CD4-positive, alpha-beta T cell treated with Interleukin-15 for 4 hours (primary cell): Measurements from ENCODE around the gene GLMN.

Source experiments
- DNase-seq: peaks from one replicate; pipeline ENCODE4 v3.0.0-alpha.2; 2020; ENCODE audit warnings: low spot score

GLMN gene, protein sequence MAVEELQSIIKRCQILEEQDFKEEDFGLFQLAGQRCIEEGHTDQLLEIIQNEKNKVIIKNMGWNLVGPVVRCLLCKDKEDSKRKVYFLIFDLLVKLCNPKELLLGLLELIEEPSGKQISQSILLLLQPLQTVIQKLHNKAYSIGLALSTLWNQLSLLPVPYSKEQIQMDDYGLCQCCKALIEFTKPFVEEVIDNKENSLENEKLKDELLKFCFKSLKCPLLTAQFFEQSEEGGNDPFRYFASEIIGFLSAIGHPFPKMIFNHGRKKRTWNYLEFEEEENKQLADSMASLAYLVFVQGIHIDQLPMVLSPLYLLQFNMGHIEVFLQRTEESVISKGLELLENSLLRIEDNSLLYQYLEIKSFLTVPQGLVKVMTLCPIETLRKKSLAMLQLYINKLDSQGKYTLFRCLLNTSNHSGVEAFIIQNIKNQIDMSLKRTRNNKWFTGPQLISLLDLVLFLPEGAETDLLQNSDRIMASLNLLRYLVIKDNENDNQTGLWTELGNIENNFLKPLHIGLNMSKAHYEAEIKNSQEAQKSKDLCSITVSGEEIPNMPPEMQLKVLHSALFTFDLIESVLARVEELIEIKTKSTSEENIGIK

GRCh38 chr1:92298573-92299476 lies at the start of gene GLMN, which contains the start of gene RPAP2:
Gene GLMN (minus strand): TSS chr1:92298987. CDS start chr1:92297999, 988 bp downstream.
Gene RPAP2 (plus strand): TSS chr1:92299059. CDS start chr1:92299074, 15 bp downstream.
- DNase-seq: peak; percentile 65

DNA sequence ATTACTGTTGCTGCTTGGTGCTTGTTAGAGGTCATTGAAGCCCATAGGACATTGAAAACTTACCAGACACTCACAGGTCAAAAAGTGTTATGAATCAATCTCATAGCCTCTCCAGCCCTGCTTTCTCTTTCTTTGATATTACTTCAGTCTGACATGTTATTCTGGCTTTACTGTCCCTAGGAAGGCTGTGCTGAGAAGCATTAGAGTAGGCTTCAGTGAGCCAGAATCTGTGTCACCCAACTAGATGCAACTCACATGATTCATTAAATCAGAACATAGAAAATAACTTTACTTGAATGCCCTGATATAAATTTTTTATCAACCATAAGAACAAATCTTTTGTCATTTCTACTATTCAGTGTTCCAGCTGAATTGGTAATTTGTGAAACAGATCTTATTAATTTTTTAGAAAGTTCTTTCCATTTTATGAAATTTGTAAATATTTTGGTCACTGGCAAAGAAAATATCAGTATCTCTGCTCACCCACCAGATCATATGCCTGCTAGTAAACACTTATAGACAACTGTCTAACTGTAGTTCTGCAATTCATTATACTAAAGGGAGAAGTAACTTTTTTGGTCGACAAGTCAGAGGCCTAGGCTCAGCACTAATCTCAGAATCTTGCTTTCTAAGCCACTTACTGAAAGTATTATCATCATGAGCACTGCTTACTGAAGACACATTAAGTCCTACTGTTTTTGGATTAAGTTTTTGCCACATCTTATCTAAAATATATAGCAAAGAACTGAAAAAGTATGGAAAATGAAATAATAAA lies 48.3 kb upstream of the GLMN start:
- no peak for DNase-seq

GRCh38 chr1:92343061-92343460 lies 44.3 kb upstream of the GLMN start:
- no peak for DNase-seq

- DNase-seq: no peak
Observed at GRCh38 chr1:92342401-92342800, 43.6 kb upstream of the GLMN start.

DNA sequence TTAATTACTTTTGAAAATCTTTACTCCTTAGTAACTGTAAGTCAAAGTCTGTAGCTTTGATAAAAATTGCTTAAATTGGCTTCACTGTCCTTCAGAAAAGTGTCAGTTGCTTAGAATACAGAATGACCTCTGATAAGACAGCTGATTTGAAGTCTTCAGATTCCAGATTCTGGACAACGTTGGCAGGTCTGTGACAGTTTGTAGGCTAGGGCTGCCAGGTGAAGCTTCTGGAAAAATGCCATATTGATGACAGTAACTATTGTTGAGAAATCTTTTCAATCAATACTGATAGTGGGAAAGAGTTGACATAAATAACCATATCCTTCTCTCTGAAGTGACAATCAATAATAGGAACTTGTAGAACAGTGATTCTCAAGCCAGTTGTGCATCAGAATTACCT lies 41.4 kb upstream of the GLMN start:
- no peak for DNase-seq

GRCh38 chr1:92333668-92334067 lies 34.9 kb upstream of the GLMN start:
- DNase-seq: no peak

DNA sequence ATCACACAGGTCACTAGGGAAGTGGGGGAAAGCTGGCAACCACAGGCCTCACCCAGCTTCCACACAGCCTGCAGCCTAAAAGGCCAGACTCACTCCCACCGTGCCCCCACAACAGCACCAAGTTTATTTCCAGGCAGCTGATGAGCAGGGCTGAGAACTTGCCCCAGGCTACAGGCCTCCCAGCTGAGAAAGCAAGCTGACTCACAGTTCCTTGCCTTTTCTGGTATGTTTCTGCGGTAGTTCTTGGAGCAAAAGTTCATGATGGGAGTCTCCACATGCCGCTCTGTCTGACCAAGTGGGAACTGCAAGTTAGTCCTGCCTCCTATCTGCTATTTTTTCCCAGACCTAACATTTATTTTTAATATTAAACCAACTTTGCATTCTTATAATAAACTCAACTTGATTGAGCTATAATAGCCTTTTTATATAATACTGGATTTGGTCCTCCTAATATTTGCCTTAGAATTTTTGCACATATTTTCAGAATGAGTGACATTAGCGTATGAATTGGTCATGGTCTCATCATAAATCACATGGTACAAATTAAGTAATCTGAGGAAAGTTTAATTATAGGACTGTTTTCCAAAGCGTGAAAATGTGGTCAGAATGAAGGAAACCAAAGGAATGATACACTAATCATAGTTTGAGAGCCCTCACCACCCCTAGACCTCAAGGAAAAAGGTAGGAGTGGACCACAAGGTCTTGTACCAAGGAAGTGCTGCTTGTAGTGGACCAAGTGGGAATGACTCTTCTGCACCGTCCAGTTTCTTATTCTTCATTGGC lies 30.8 kb upstream of the GLMN start:
- DNase-seq: no peak

DNA sequence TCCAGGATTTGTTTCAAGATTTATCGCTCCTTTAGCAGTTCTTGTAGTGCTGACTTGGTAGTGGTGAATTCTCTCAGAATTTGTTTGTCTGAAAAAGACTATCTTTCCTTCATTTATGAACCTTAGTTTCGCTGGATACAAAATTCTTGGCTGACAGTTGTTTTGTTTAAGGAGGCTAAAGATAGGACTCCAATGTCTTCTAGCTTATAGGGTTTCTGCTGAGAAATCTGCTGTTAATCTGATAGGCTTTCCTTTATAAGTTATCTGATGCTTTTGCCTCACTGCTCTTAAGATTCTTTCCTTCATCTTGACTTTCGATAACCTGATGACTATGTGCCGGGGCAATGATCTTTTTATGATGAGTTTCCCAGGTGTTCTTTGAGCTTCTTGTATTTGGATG lies 29.0 kb upstream of the GLMN start:
- DNase-seq: no peak

- DNase-seq: no peak
Observed at GRCh38 chr1:92326681-92327080, 27.9 kb upstream of the GLMN start.

- no peak for DNase-seq
Observed at GRCh38 chr1:92324784-92325183, 26.0 kb upstream of the GLMN start.

DNA sequence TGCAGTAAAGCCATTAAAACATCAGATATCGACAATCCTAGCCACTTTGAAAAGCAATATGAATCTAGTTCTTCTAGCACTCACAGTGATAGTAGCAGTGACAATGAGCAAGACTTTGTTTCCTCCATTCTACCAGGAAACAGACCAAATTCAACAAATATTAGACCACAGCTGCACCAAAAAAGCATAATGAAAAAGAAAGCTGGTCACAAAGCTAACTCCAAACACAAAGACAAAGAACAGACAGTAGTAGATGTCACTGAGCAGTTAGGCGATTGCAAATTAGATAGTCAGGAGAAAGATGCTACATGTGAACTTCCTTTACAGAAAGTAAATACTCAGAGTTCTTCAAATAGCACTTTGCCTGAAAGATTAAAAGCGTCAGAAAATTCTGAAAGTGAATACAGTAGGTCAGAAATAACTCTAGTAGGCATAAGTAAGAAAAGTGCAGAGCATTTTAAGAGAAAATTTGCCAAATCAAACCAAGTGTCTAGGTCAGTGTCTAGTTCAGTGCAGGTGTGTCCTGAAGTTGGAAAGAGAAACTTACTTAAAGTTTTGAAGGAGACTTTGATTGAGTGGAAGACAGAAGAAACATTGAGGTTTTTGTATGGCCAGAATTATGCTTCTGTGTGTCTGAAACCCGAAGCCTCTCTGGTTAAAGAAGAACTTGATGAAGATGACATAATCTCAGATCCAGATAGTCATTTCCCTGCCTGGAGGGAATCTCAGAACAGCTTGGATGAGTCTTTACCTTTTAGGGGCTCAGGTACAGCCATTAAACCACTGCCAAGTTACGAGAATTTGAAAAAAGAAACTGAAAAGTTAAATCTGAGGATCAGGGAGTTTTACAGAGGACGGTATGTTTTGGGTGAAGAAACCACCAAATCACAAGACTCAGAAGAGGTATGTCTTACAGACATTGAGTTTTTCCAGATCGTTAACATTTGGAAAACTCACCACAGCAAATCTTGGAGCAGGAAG lies 25.0 kb upstream of the GLMN start:
- DNase-seq: peak; percentile 54

DNA sequence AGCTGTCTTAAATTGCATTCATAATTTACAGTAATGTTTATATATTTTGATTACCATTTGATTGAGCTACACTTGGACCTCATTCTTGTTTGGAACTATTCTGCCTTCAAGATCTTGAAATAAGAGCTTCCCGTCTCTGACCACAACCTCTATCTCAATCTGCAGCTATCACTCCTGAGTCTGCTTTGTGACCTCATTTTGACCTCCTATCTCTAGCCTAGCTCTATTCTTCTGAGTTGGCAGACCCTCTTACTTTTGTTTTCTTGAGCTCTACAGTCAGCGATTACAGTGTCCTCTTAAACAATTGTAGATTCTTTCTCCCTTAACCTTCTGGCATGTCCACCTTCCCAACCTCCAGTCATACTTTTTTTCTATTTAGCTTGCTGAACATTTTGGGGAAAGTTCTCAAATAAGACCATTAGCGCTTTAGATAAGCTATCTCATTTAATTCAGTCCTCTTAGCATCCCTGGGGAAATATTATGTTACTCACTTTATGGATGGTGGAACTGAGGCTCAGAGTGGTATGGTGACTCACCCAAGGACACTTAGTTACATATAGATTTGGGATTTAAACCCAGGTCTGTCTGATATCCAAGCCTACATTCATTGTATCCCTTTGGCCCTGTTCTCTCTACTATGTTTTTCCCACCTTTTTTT lies 19.2 kb upstream of the GLMN start:
- DNase-seq: peak; percentile 29

GRCh38 chr1:92315766-92316599 lies 17.2 kb upstream of the GLMN start:
- peak; percentile 59 for DNase-seq

DNA sequence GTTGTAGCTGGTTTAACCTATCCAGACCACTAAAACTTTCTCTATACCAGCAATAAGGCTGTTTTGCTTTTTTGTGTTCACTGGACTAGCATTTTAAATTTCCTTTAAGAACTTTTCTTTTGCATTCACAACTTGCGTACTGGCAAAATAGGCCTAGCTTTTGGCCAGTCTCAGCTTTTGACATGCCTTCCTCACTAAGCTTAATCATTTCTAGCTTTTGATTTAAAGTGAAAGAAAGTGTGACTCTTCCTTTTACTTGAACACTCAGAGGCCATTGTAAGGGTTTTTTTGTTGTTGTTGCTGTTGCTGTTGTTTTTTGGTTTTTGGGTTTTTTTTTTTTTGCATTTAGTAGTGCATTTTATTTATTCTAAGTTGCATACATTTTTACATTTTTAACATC lies 15.2 kb upstream of the GLMN start:
- no peak for DNase-seq

DNA sequence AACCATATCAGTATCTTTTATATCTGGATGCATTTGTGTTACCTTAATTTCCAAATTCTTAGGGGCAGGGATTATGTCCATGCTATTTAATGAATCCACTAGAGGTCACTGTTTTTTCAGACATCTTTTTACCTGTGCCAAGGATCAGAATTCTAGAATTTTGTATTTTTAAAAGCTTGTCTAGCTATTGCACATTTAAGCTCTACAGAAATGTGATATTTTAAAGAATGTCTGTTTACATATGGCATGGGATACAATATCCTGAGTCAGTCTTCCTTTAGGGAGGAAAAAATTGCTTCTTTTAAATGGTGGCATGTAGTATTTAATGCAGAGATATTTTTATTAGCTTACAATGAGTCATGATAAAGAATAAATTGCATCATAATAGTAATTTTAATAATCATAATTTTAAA lies 11.4 kb upstream of the GLMN start:
- peak; percentile 43 for DNase-seq

- DNase-seq: no peak
Observed at GRCh38 chr1:92307980-92308379, 9.2 kb upstream of the GLMN start.

- no peak for DNase-seq
Observed at GRCh38 chr1:92306020-92306419, 7.2 kb upstream of the GLMN start.

DNA sequence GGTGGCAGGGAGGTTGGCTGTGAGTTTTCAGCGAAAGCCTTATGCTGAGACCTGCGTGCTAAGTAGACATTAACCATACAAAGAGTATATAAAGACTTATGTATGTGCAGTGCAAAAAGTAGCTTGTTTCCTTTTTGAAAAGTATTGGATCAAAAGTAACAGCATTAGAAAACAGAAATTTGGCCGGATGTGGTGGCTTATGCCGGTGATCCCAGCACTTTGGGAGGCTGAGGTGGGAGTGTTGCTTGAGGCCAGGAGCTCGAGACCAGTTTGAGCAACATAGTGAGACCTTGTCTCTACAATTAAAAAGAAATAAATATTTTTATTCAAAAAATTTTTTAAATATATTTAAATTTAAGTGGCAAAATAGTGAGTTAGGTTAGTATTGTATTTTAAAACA lies 2.2 kb upstream of the GLMN start:
- no peak for DNase-seq
